Lower lobe of right lung (tissue), 2 donors: ENCODE measurements around the gene RPL36AL. TPM values are rescaled to one million over a fixed set of nuclear protein-coding genes. Genes with fewer than 3 reads are reported as not detected.

ENCODE experiments used
- ATAC-seq, 2 donors: fragments of 200-7000 bp; cut with Tn5 transposase; one replicate each; pipeline ENCODE4 v1.9.1; 2020 to 2022; ENCODE audit warnings: mild to moderate bottlenecking in 2 of 2, moderate library complexity in 2 of 2
- DNase-seq: peaks from one replicate; pipeline ENCODE4 v3.0.0-alpha.2; 2020
- H3K27ac ChIP-seq: fragments of 200-600 bp; one replicate; pipeline ENCODE4 v1.8.0; 2022
- H3K27me3 ChIP-seq: fragments of 200-600 bp; one replicate; pipeline ENCODE4 v1.8.0; 2022; ENCODE audit warnings: low read depth
- H3K36me3 ChIP-seq: fragments of 200-600 bp; one replicate; pipeline ENCODE4 v1.8.0; 2022; ENCODE audit warnings: mild to moderate bottlenecking
- H3K4me1 ChIP-seq: fragments of 200-600 bp; one replicate; pipeline ENCODE4 v1.8.0; 2022
- H3K4me3 ChIP-seq: fragments of 200-600 bp; one replicate; pipeline ENCODE4 v1.8.0; 2022; ENCODE audit warnings: mild to moderate bottlenecking
- H3K9me3 ChIP-seq: fragments of 200-600 bp; one replicate; pipeline ENCODE4 v1.8.0; 2022
- CTCF ChIP-seq: fragments of 200-600 bp; IDR thresholded peaks from one replicate; pipeline ENCODE4 v1.8.0; 2022; ENCODE audit warnings: antibody characterized with exemption, mild to moderate bottlenecking
- intact Hi-C: fragments of 100-400 bp; cut with DNase I; formaldehyde crosslinking; loops from one replicate; pipeline ENCODE4 v1.11.0; 2022
- total RNA-seq: library from RNA; stranded (reverse); fragmentation: NEBNext Ultra II Directional; extraction: Animal tissue kit (Norgen Biotek cat#: 25700); gene quantifications from one replicate; pipeline ENCODE4 v1.2.1, GENCODE V29; 2021
- donor health status: DM: no; HTN: yes; CAD: no; lungs with severe emphysema.

The RPL36AL gene
- total RNA-seq, 1 donor from 2014 or later, result 153 TPM

GRCh38 chr14:49634547-49635334 is 14.3 kb upstream of the RPL36AL start, which contains the start of gene DNAAF2:
TSS of gene DNAAF2 (minus strand) at chr14:49635244. CDS start at chr14:49635149, 95 bp downstream.
- Histone ChIP-seq H3K27me3 (no peaks in the 10 kb centered on the region), H3K4me1 (peaks cover 39% of the 10 kb centered on the region), H3K4me3 (peak within 1 kb of the TSS; percentile 90), H3K27ac (peak within 1 kb of the TSS; percentile 98), H3K9me3 (no peaks in the 10 kb centered on the region), H3K36me3 (peaks cover 23% of the 10 kb centered on the region)
- ATAC-seq (peak; percentile 72 to 76), DNase-seq (peak; percentile 79)
- TF ChIP-seq CTCF, result peak; percentile 8
- intact Hi-C loops, result loop anchor here (5.0 kb wide), 1 partner anchor 133 kb away; the partner anchor contains the start of gene KLHDC2

GRCh38 chr14:49633640-49634546 is 13.5 kb upstream of the RPL36AL start:
- intact Hi-C loops, result loop anchor here (5.0 kb wide), 1 partner anchor 133 kb away; the partner anchor contains the start of gene KLHDC2
- peaks cover 39% of the 10 kb centered on the region for H3K4me1 ChIP-seq
- peak overlapping the region; percentile 98 for H3K27ac ChIP-seq
- TF ChIP-seq CTCF, result peak; percentile 85
- DNase-seq, result peak; percentile 96
- H3K9me3 ChIP-seq, result no peaks in the 10 kb centered on the region
- H3K36me3 ChIP-seq, result peaks cover 18% of the 10 kb centered on the region
- no peaks in the 10 kb centered on the region for H3K27me3 ChIP-seq
- ATAC-seq, result peak; percentile 96 to 98
- peak overlapping the region; percentile 90 for H3K4me3 ChIP-seq

- ATAC-seq (no peak), DNase-seq (no peak)
- H3K27ac ChIP-seq, result no peak overlapping the region
- no peaks in the 10 kb centered on the region for H3K9me3 ChIP-seq
- no peak overlapping the region for H3K4me3 ChIP-seq
- TF ChIP-seq CTCF, result no peak
- peaks cover 16% of the 10 kb centered on the region for H3K36me3 ChIP-seq
- intact Hi-C loops, result no loop called here
- peaks cover 36% of the 10 kb centered on the region for H3K4me1 ChIP-seq
- no peaks in the 10 kb centered on the region for H3K27me3 ChIP-seq
Measured at GRCh38 chr14:49623941-49624839, 3.8 kb upstream of the RPL36AL start.

- Histone ChIP-seq H3K36me3 (peaks cover 24% of the 10 kb centered on the region), H3K27me3 (no peaks in the 10 kb centered on the region), H3K27ac (no peak overlapping the region), H3K4me1 (peaks cover 43% of the 10 kb centered on the region), H3K9me3 (no peaks in the 10 kb centered on the region), H3K4me3 (no peak overlapping the region)
- ATAC-seq (no peak), DNase-seq (no peak)
- intact Hi-C loops, result no loop called here
- no peak for TF ChIP-seq CTCF
Measured at GRCh38 chr14:49623387-49623786, 3.0 kb upstream of the RPL36AL start.
